K562 (cell line): ENCODE measurements around the gene EIF3K. TPM values are rescaled to one million over a fixed set of nuclear protein-coding genes. Genes with fewer than 3 reads are reported as not detected.

Source experiments
- CHD1 ChIP-seq: fragments of 200-600 bp; sonication (generic); IDR thresholded peaks from one replicate; pipeline ENCODE4 v1.6.1; 2012; ENCODE audit warnings: mild to moderate bottlenecking, moderate library complexity, low read length, inconsistent platforms
- CREB3 ChIP-seq: fragments of 450-650 bp; conservative IDR thresholded peaks from 2 replicates; pipeline ENCODE4 v1.6.1; 2016; ENCODE audit warnings: missing genetic modification characterization, low read depth, mild to moderate bottlenecking, missing compliant biosample characterization, moderate library complexity
- GMEB1 ChIP-seq: fragments of 250-450 bp; sonication (Bioruptor Pico); IDR thresholded peaks from 2 replicates; pipeline ENCODE4 v1.4.0; 2020; ENCODE audit warnings: mild to moderate bottlenecking
- GTF2E2 ChIP-seq: fragments of 200-800 bp; sonication (Bioruptor generic); IDR thresholded peaks from 2 replicates; pipeline ENCODE4 v1.6.1; 2016; ENCODE audit warnings: missing genetic modification characterization, missing compliant biosample characterization
- HCFC1 ChIP-seq: IDR thresholded peaks from 2 replicates; pipeline ENCODE4 v1.6.1; 2012; ENCODE audit warnings: low read depth, low read length, improper control_type of control experiment
- HINFP ChIP-seq: fragments of 450-650 bp; conservative IDR thresholded peaks from 2 replicates; pipeline ENCODE4 v1.6.1; 2016; ENCODE audit warnings: missing genetic modification characterization, low read depth, mild to moderate bottlenecking, control low read depth, missing compliant biosample characterization
- JUNB ChIP-seq: fragments of 450-650 bp; formaldehyde crosslinking; conservative IDR thresholded peaks from 2 replicates; pipeline ENCODE4 v1.4.0; 2020; ENCODE audit warnings: mild to moderate bottlenecking
- KDM5B ChIP-seq: fragments of 200-600 bp; sonication (generic); IDR thresholded peaks from 2 replicates; pipeline ENCODE4 v1.6.1; 2012; ENCODE audit warnings: low read depth, mild to moderate bottlenecking, moderate library complexity, low read length, control low read depth, inconsistent platforms; ENCODE audit not compliant: insufficient replicate concordance
- RFX7 ChIP-seq: fragments of 250-450 bp; sonication (Bioruptor Pico); IDR thresholded peaks from 2 replicates; pipeline ENCODE4 v1.5.1; 2021; ENCODE audit warnings: mild to moderate bottlenecking
- SMC3 ChIP-seq: conservative IDR thresholded peaks from 2 replicates; pipeline ENCODE4 v1.6.1; 2011; ENCODE audit warnings: low read depth, low read length, improper control_type of control experiment; ENCODE audit not compliant: insufficient read depth
- STAG1 ChIP-seq: sonication (generic); formaldehyde crosslinking; IDR thresholded peaks from 2 replicates; pipeline ENCODE4 v1.5.0; 2020; ENCODE audit warnings: missing genetic modification reagents, borderline replicate concordance
- U2AF2 ChIP-seq: fragments of 200-400 bp; formaldehyde crosslinking; optimal IDR thresholded peaks from 2 replicates; pipeline ENCODE3; 2017; ENCODE audit warnings: low read depth, mild to moderate bottlenecking, low read length
- ZNF174 ChIP-seq: fragments of 250-450 bp; sonication (Bioruptor Pico); IDR thresholded peaks from 2 replicates; pipeline ENCODE4 v1.4.0; 2020; ENCODE audit warnings: mild to moderate bottlenecking
- ZNF274 ChIP-seq: IDR thresholded peaks from 2 replicates; pipeline ENCODE4 v1.6.1; 2011; ENCODE audit warnings: low read depth, mild to moderate bottlenecking, low read length, moderate library complexity, borderline replicate concordance
- polyA plus RNA-seq, 8 experiments: library from polyadenylated mRNA; depleted of rRNA in 4 of 8; stranded (reverse) in 5 of 8; unstranded in 3 of 8; fragments of >200 nt; fragmentation: Nextera tagmentation in 2 of 8; fragmentation: Illumina TruSeq in 1 of 8; extraction: Ambion mirVana in 2 of 8; extraction: Trizol in 1 of 8; gene quantifications; 2 replicates each; pipeline versions ENCODE4 v1.2.1 to v1.2.3, GENCODE V29; 2011 to 2014; ENCODE audit warnings: inconsistent platforms in 1 of 8, missing spikeins in 1 of 8
- total RNA-seq, 7 experiments: library from RNA; depleted of rRNA in 6 of 7; stranded (reverse); fragments of >200 nt in 6 of 7; fragmentation: Illumina TruSeq in 2 of 7; extraction: Trizol in 2 of 7; gene quantifications; 2 replicates each; pipeline versions ENCODE4 v1.2.1 to v1.2.3, GENCODE V29; 2011 to 2021; ENCODE audit warnings: low replicate concordance in 1 of 7

The EIF3K gene
- total and polyA plus RNA-seq, 9 of the 15 experiments (the other 6 are each of a cell fraction or from before 2014, with no cell fraction given) = 387 to 1,827 (median 733) TPM

- no peak for TF ChIP-seq HINFP (tag)
- TF ChIP-seq U2AF2 = no peak
- TF ChIP-seq STAG1 = peak; percentile 39; the same call in 1 of the 2 replicates
- 0 out of 2 replicates have a peak, but pooled peaks have one; percentile 32 for TF ChIP-seq CREB3 (tag)
- no peak for TF ChIP-seq ZNF174 (CRISPR knock-in tag)
- no peak for TF ChIP-seq ZNF274
- TF ChIP-seq CHD1 = no peak
- TF ChIP-seq RFX7 (CRISPR knock-in tag) = no peak
- peak; percentile 92 for TF ChIP-seq KDM5B
- TF ChIP-seq SMC3 = no peak
- no peak for TF ChIP-seq HCFC1
- TF ChIP-seq JUNB (CRISPR knock-in tag) = no peak
- peak; percentile 85 for TF ChIP-seq GMEB1 (CRISPR knock-in tag)
- no peak for TF ChIP-seq GTF2E2 (tag)
These were observed 28.5 kb downstream of the EIF3K start, which contains the start of gene ACTN4 (continued) for GRCh38 chr19:38647368-38647965.
